GM12878 (cell line): ENCODE measurements around the gene DIPK1A. TPM values are rescaled to one million over a fixed set of nuclear protein-coding genes. Genes with fewer than 3 reads are reported as not detected.

Source experiments
- ATAC-seq: fragments of 200-7000 bp; cut with Tn5 transposase; 3 replicates; pipeline ENCODE4 v1.9.1; 2020; ENCODE audit warnings: mild to moderate bottlenecking, moderate library complexity
- BruUV-seq: library from RNA; stranded (reverse); fragments of 400-500 nt; replicated peaks from 2 replicates; lab custom pipeline; 2021; lab: Mats Ljungman, UMichigan
- CTCF ChIA-PET: fragments of 300-600 bp; sonication (Branson Sonifier 250); formaldehyde crosslinking; extraction: SDS; loops from one replicate; lab custom pipeline; 2021; ENCODE audit warnings: inconsistent platforms; lab: Yijun Ruan, JAX
- POLR2A ChIA-PET: fragments of 350-600 bp; formaldehyde crosslinking; extraction: SDS; loops from one replicate; lab custom pipeline; 2021; ENCODE audit warnings: inconsistent platforms; lab: Charles Lee
- RAD21 ChIA-PET: fragments of 300-600 bp; sonication (Branson Sonifier 250); formaldehyde crosslinking; loops from one replicate; lab custom pipeline; 2023; ENCODE audit warnings: antibody characterized with exemption; ENCODE audit not compliant: unreplicated experiment; lab: Charles Lee
- SMC1A ChIA-PET: fragments of 300-600 bp; sonication (Branson Sonifier 250); formaldehyde crosslinking; loops from one replicate; lab custom pipeline; 2023; ENCODE audit not compliant: unreplicated experiment, uncharacterized antibody; lab: Charles Lee
- DNase-seq: peaks from one replicate; pipeline ENCODE4 v3.0.0-alpha.2; 2011; ENCODE audit warnings: low read depth, low spot score
- FAIRE-seq: peaks from 3 replicates; lab custom pipeline; 2011; peaks lifted over from hg19 to GRCh38; lab: Jason Lieb, UNC
- H2AFZ ChIP-seq: 2 replicates; pipeline ENCODE4 v1.6.0; 2011; ENCODE audit warnings: low read depth, low read length, control low read depth; ENCODE audit not compliant: control insufficient read depth
- H3K27ac ChIP-seq: 2 replicates; pipeline ENCODE4 v1.5.1; 2011; ENCODE audit warnings: control low read depth; ENCODE audit not compliant: control insufficient read depth, insufficient read depth
- H3K27me3 ChIP-seq, 2 experiments: replicated peaks in 1 of 2; 2 replicates each; pipeline versions ENCODE4 v1.6.0 to v1.6.1; 2011; ENCODE audit warnings: low read length in 1 of 2; ENCODE audit not compliant: control insufficient read depth in 2 of 2, insufficient read depth in 2 of 2
- H3K36me3 ChIP-seq, 2 experiments: 2 replicates each; pipeline ENCODE4 v1.5.1; 2011; ENCODE audit warnings: low read length in 1 of 2; ENCODE audit not compliant: control insufficient read depth in 2 of 2, insufficient read depth in 2 of 2
- H3K4me1 ChIP-seq: 2 replicates; pipeline ENCODE4 v1.6.1; 2011; ENCODE audit warnings: mild to moderate bottlenecking, low read length, moderate library complexity, mixed read lengths; ENCODE audit not compliant: control insufficient read depth, insufficient read depth
- H3K4me2 ChIP-seq: 2 replicates; pipeline ENCODE4 v1.6.0; 2011; ENCODE audit warnings: control low read depth; ENCODE audit not compliant: control insufficient read depth, insufficient read depth
- H3K4me3 ChIP-seq: fragments of 200-600 bp; sonication (generic); 2 replicates; pipeline ENCODE4 v1.5.1; 2016
- H3K79me2 ChIP-seq: 2 replicates; pipeline ENCODE4 v1.6.0; 2011; ENCODE audit warnings: low read length; ENCODE audit not compliant: control insufficient read depth, insufficient read depth
- H3K9ac ChIP-seq: 2 replicates; pipeline ENCODE4 v1.8.0; 2011; ENCODE audit warnings: low read length, control low read depth, mixed read lengths; ENCODE audit not compliant: control insufficient read depth, insufficient read depth
- H3K9me3 ChIP-seq: replicated peaks from 3 replicates; pipeline ENCODE4 v1.5.1; 2011; ENCODE audit warnings: mild to moderate bottlenecking, low read length; ENCODE audit not compliant: control insufficient read depth, insufficient read depth
- H4K20me1 ChIP-seq: 2 replicates; pipeline ENCODE4 v1.6.0; 2011; ENCODE audit not compliant: control insufficient read depth, insufficient read depth
- CHD2 ChIP-seq: IDR thresholded peaks from 2 replicates; pipeline ENCODE4 v1.6.1; 2011; ENCODE audit warnings: low read depth, low read length, improper control_type of control experiment, borderline replicate concordance
- EED ChIP-seq: sonication (generic); IDR thresholded peaks from 2 replicates; pipeline ENCODE4 v1.6.1; 2016; ENCODE audit warnings: antibody characterized with exemption, low read depth
- EGR1 ChIP-seq, 2 experiments: IDR thresholded peaks; 1 replicate in 1 of 2; 2 replicates in 1 of 2; pipeline ENCODE4 v1.6.1; 2011 to 2012; ENCODE audit warnings: low read depth in 2 of 2, low read length in 2 of 2, borderline replicate concordance in 1 of 2, mild to moderate bottlenecking in 1 of 2, moderate library complexity in 1 of 2
- FOXM1 ChIP-seq: IDR thresholded peaks from 2 replicates; pipeline ENCODE4 v1.6.1; 2012; ENCODE audit warnings: low read depth, mild to moderate bottlenecking, inconsistent platforms, low read length, moderate library complexity
- HDAC2 ChIP-seq: fragments of 200-600 bp; sonication (generic); IDR thresholded peaks from 2 replicates; pipeline ENCODE4 v1.6.1; 2017
- JUND ChIP-seq: IDR thresholded peaks from 2 replicates; pipeline ENCODE4 v1.6.1; 2012; ENCODE audit warnings: low read depth, mild to moderate bottlenecking, low read length, improper control_type of control experiment, moderate library complexity
- KDM1A ChIP-seq: fragments of 200-600 bp; sonication (generic); IDR thresholded peaks from 2 replicates; pipeline ENCODE4 v1.6.1; 2016; ENCODE audit warnings: borderline replicate concordance
- MYB ChIP-seq: fragments of 150-350 bp; IDR thresholded peaks from 2 replicates; pipeline ENCODE4 v1.6.1; 2014; ENCODE audit warnings: mild to moderate bottlenecking, low read depth, low read length, borderline replicate concordance
- POLR2AphosphoS5 ChIP-seq: IDR thresholded peaks from 2 replicates; pipeline ENCODE4 v1.6.1; 2011; ENCODE audit warnings: mild to moderate bottlenecking, low read length, inconsistent platforms
- RB1 ChIP-seq: fragments of 450-650 bp; formaldehyde crosslinking; IDR thresholded peaks from 2 replicates; pipeline ENCODE4 v1.6.1; 2017; ENCODE audit warnings: mild to moderate bottlenecking, borderline replicate concordance
- WGBS: methylation state at CpG from one replicate; pipeline ENCODE4 v1.1.6; 2016; ENCODE audit warnings: low lambda C conversion rate; ENCODE audit not compliant: insufficient replicate concordance, insufficient coverage; ENCODE audit errors: missing lambda C conversion rate; 5-methylcytosine and 5-hydroxymethylcytosine counted together
- in situ Hi-C: fragments of 300-500 bp; cut with MboI; formaldehyde crosslinking; loops from 9 replicates; pipeline ENCODE4 v1.14.3; 2018; ENCODE audit warnings: mixed read lengths
- intact Hi-C: fragments of 100-400 bp; cut with micrococcal nuclease; formaldehyde crosslinking; loops from one replicate; pipeline ENCODE4 v1.14.2; 2022; ENCODE audit not compliant: unreplicated experiment
- polyA plus RNA-seq, 11 experiments: library from polyadenylated mRNA; depleted of rRNA in 4 of 11; unstranded in 6 of 11; stranded (reverse) in 5 of 11; fragments of >200 nt; fragmentation: Nextera tagmentation in 4 of 11; fragmentation: Illumina TruSeq in 1 of 11; extraction: Ambion mirVana in 4 of 11; extraction: Trizol in 1 of 11; gene quantifications; 1 replicate in 1 of 11; 2 replicates in 10 of 11; pipeline versions ENCODE4 v1.2.1 to v1.2.3, GENCODE V29; 2011 to 2016; ENCODE audit warnings: inconsistent platforms in 2 of 11, missing spikeins in 2 of 11, low read depth in 1 of 11
- total RNA-seq, 4 experiments: library from RNA; depleted of rRNA in 3 of 4; stranded (reverse); fragments of >200 nt in 3 of 4; fragmentation: Illumina TruSeq in 1 of 4; extraction: Trizol in 1 of 4; gene quantifications; 2 replicates each; pipeline versions ENCODE4 v1.2.1 to v1.2.3, GENCODE V29; 2013 to 2021
- TF ChIP-seq, protein P1 (sequence below): IDR thresholded peaks from 2 replicates; pipeline ENCODE4 v1.6.1; 2012; ENCODE audit warnings: low read depth, low read length, improper control_type of control experiment
- TF ChIP-seq, protein P2 (sequence below): IDR thresholded peaks from 2 replicates; pipeline ENCODE4 v1.6.1; 2011; ENCODE audit warnings: borderline replicate concordance, low read depth, mild to moderate bottlenecking, moderate library complexity, mixed read lengths, low read length; ENCODE audit not compliant: insufficient read depth; ENCODE audit errors: extremely low read length
- TF ChIP-seq, protein P3 (sequence below): fragments of 450-650 bp; IDR thresholded peaks from 2 replicates; pipeline ENCODE4 v1.6.1; 2018; ENCODE audit warnings: borderline replicate concordance, mild to moderate bottlenecking; ENCODE audit not compliant: partially characterized antibody
- TF ChIP-seq, protein P4 (sequence below): fragments of 450-650 bp; formaldehyde crosslinking; IDR thresholded peaks from 2 replicates; pipeline ENCODE4 v1.5.0; 2022; ENCODE audit warnings: mild to moderate bottlenecking, missing genetic modification characterization

The DIPK1A gene
- total and polyA plus RNA-seq, 10 of the 15 experiments (the other 5 are each of a cell fraction or from before 2014, with no cell fraction given) = 4.9 to 15.0 (median 9.7) TPM

DNA sequence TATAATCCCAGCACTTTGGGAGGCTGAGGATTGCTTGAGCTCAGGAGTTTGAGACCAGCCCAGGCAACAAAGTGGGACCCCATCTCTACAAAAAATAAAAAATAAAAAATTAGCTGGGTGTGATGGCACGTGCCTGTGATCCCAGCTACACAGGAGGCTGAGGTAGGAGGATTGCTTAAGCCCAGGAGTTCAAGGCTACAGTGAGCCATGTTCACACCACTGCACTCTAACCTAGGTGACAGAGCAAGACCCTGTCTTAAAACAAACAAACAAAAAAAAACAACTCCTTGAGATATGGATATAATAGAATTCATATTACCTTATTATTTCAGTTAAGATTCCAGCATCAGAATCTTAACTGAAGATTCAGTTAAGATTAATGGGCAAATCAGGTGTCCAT, 77.1 kb downstream of the DIPK1A start:
- no peaks in the 10 kb centered on the region for H3K27me3 ChIP-seq
- intact Hi-C loops (no loop called here), in situ Hi-C loops (no loop called here)
- BruUV-seq = no TSS peak
- no peak for ATAC-seq
- no peaks in the 10 kb centered on the region for H3K9me3 ChIP-seq
- H4K20me1 ChIP-seq = no peaks in the 10 kb centered on the region
- no peak for FAIRE-seq
- no peaks in the 10 kb centered on the region for H3K4me1 ChIP-seq
- CTCF ChIA-PET = interaction anchor here (1.2 to 1.8 kb wide), 2 partner anchors 17 to 42 kb away, joined by 3 to 4 read pairs; no protein-coding TSS in a partner anchor
- no peak overlapping the region for H3K27ac ChIP-seq
- no peak for DNase-seq
- H3K79me2 ChIP-seq = no peaks in the 10 kb centered on the region
- no peaks in the 10 kb centered on the region for H3K36me3 ChIP-seq
- H3K4me2 ChIP-seq = no peak overlapping the region
- POLR2A ChIA-PET = no interaction called here
- SMC1A ChIA-PET = interaction anchor here (1.2 to 2.4 kb wide), 2 partner anchors 16 kb away, joined by 4 to 6 read pairs; no protein-coding TSS in a partner anchor
- RAD21 ChIA-PET = interaction anchor here (1.3 kb wide), 1 partner anchor 65 kb away, joined by 3 read pairs; no protein-coding TSS in a partner anchor
- no peak overlapping the region for H2AFZ ChIP-seq
- no peak overlapping the region for H3K4me3 ChIP-seq
- WGBS = 79% methylated on average over 1 of the region's 1 CpG
- no peak overlapping the region for H3K9ac ChIP-seq
- TF ChIP-seq POLR2AphosphoS5 (no peak), KDM1A (no peak), JUND (no peak), FOXM1 (no peak), RB1 (no peak), CHD2 (no peak), EGR1 (IDR thresholded peaks at IDR 0.05; ENCODE audit: borderline replicate concordance in 1 of 2, low read depth in 2 of 2, low read length in 2 of 2) (no peak), HDAC2 (no peak), MYB (no peak), EED (no peak)
- TF ChIP-seq, protein P1, sequence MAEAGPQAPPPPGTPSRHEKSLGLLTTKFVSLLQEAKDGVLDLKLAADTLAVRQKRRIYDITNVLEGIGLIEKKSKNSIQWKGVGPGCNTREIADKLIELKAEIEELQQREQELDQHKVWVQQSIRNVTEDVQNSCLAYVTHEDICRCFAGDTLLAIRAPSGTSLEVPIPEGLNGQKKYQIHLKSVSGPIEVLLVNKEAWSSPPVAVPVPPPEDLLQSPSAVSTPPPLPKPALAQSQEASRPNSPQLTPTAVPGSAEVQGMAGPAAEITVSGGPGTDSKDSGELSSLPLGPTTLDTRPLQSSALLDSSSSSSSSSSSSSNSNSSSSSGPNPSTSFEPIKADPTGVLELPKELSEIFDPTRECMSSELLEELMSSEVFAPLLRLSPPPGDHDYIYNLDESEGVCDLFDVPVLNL = no peak
- TF ChIP-seq, protein P2, sequence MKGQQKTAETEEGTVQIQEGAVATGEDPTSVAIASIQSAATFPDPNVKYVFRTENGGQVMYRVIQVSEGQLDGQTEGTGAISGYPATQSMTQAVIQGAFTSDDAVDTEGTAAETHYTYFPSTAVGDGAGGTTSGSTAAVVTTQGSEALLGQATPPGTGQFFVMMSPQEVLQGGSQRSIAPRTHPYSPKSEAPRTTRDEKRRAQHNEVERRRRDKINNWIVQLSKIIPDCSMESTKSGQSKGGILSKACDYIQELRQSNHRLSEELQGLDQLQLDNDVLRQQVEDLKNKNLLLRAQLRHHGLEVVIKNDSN = no peak
- TF ChIP-seq, protein P3, sequence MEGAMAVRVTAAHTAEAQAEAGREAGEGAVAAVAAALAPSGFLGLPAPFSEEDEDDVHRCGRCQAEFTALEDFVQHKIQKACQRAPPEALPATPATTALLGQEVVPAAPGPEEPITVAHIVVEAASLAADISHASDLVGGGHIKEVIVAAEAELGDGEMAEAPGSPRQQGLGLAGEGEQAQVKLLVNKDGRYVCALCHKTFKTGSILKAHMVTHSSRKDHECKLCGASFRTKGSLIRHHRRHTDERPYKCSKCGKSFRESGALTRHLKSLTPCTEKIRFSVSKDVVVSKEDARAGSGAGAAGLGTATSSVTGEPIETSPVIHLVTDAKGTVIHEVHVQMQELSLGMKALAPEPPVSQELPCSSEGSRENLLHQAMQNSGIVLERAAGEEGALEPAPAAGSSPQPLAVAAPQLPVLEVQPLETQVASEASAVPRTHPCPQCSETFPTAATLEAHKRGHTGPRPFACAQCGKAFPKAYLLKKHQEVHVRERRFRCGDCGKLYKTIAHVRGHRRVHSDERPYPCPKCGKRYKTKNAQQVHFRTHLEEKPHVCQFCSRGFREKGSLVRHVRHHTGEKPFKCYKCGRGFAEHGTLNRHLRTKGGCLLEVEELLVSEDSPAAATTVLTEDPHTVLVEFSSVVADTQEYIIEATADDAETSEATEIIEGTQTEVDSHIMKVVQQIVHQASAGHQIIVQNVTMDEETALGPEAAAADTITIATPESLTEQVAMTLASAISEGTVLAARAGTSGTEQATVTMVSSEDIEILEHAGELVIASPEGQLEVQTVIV = no peak
- TF ChIP-seq, protein P4, sequence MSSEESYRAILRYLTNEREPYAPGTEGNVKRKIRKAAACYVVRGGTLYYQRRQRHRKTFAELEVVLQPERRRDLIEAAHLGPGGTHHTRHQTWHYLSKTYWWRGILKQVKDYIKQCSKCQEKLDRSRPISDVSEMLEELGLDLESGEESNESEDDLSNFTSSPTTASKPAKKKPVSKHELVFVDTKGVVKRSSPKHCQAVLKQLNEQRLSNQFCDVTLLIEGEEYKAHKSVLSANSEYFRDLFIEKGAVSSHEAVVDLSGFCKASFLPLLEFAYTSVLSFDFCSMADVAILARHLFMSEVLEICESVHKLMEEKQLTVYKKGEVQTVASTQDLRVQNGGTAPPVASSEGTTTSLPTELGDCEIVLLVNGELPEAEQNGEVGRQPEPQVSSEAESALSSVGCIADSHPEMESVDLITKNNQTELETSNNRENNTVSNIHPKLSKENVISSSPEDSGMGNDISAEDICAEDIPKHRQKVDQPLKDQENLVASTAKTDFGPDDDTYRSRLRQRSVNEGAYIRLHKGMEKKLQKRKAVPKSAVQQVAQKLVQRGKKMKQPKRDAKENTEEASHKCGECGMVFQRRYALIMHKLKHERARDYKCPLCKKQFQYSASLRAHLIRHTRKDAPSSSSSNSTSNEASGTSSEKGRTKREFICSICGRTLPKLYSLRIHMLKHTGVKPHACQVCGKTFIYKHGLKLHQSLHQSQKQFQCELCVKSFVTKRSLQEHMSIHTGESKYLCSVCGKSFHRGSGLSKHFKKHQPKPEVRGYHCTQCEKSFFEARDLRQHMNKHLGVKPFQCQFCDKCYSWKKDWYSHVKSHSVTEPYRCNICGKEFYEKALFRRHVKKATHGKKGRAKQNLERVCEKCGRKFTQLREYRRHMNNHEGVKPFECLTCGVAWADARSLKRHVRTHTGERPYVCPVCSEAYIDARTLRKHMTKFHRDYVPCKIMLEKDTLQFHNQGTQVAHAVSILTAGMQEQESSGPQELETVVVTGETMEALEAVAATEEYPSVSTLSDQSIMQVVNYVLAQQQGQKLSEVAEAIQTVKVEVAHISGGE (CRISPR knock-in tag) = no peak
